GM21423 (cell line): ENCODE measurements around the gene PHF12.

Source experiments
- ATAC-seq: cut with Tn5 transposase; IDR thresholded peaks from one replicate; pipeline ENCODE4 v1.9.1; 2021; ENCODE audit warnings: mild to moderate bottlenecking, moderate library complexity; ENCODE audit not compliant: unreplicated experiment

Gene PHF12

DNA sequence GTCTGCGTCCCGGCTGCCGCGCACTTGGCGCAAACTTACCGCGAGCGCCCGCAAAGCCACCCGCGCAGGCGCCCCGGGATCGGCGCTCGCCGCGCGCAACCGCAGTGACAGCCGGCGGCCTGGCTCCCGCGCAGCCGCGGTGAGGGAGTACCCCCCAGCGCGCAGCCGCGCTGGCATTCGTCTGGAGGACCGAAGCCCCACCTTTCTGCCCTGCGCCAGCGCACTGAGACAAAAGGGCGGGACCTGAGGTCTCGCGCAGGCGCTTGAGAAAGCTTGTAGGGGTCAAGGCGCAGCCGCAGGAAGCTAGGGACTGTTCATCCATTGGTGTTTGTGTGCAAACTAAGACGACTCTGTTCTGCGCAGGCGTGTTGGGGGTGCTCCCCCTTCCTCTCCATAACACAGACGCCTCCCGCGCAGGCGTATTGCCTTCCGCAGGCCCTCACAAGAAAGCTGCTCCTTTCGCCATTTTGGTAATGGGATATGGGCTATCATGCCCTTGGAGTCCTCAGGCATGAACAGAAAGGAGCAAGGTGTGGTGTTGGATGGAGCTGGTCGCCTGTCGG, at the start of gene PHF12:
TSS of gene PHF12 (minus strand) at position 91 of the 563 bp plus-strand sequence. CDS start 558 bp downstream, outside the sequence.
- ATAC-seq = peak; percentile 56

DNA sequence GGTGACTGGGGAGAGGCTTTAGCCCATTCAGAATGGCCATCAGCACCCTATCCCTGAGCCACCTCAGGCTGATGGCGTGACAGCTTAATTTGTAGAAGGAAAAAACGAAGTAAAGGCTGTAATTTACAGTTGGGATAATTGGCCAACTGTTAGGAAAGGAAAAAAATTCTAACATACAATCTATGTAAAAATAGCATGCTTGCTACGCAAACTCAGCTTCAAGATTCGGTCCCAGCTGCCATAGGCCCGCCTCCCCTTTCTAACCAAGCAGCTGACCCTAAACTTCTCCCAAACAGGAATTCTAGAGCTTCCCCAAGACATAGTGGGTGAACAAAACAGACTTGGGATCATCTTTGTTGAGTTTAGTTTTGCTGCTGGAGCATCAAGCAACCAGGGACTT, 49.7 kb upstream of the PHF12 start:
- no peak for ATAC-seq

DNA sequence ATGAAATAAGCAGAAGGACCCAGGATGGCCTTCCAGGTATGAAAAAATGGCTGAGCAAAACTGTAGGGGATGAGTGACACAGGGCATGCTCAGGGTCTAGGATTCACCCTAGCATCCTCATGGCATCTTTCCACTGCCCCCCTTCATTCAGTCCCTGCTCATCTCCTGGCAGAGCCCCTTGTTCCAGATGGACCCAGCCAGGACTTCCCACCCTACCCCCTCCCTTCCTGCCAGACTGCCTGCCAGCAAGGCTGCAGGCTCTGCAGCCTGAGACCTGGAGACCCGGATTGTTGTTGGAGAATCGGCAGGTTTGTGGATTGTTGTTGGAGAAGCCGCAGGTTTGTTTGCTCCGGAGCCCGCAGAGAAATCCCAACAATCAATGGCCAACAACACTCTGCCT, 47.9 kb upstream of the PHF12 start:
- ATAC-seq = no peak

DNA sequence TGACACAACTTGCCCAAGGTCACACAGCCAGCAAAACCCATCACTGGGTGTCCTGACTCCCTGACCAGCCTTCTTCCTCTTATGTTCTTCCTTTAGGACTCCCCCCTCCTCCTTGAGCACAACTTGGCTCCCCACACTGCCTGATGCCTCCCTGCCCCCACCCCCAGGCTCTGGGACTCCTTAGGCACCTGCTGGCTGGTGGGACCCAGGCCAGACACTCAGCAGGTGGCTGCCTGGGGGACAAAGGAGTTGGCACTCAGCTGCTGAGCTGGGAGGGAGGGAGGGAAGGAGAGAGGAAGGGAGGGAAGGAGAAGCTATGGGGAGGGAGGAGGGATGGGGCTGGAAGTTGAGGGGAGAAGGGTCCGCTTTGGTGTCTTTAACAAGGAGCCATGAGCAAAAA, 46.5 kb upstream of the PHF12 start:
- ATAC-seq = no peak

DNA sequence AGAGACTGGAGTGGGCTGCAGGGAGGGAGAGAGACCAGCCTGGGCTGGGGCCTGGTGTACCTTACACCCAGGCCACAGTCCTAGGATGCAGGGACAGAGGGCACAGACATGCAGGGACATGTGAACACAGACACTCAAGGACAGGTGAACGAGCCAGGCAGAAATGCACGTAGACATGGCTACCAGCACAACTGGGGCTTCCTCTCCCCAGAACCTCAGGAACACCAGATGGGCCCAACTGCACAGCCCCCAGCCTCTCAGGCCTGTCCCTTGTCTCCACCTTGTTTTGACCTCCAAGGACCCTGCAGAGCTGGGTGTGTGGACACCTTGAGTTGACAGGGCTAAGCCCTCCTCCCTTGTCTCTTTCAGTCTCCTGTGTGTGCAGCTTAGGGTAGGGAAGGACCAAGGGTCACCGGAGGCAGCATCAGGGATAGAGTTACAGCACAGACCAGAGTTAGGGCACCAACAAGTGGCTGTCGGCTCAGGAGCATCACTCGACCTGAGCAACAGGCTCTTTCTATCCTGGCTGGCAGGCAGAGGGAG, 45.3 kb upstream of the PHF12 start:
- ATAC-seq = no peak

DNA sequence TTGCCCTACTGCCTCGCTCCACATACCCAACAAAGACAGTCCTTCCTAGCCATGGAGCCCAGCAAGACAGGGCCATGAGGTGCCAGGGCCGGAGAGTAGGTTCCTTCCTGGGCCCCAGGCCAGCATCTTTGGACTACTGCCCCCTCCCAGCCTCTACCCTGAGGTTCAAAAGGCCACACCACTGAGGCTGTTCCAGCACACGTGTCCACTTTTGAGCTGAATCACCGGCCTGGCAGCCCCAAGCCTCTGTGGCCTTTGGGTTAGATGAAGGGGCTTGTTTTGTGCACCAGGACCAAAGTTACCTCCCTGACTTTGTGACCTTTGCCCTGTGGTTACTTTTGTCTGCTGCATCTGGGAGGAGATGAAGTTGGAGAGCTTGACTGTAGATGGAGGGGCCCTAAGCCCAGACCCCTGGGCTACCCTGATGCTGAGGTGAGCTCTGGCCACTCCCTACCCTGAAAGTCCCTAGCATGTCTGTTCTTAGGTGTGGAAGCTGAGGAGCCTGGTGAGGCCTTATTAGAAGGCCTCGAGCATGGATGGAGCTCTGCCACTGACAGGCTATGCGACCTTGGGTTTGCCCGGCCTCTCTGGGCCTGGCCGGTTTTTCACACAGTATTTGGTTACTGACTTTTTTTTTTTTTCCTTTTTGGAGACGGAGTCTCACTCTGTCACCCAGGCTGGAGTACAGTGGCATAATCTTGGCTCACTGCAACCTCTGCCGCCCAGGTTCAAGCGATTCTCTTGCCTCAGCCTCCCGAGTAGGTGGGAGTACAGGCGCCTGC, 42.5 kb upstream of the PHF12 start:
- no peak for ATAC-seq

DNA sequence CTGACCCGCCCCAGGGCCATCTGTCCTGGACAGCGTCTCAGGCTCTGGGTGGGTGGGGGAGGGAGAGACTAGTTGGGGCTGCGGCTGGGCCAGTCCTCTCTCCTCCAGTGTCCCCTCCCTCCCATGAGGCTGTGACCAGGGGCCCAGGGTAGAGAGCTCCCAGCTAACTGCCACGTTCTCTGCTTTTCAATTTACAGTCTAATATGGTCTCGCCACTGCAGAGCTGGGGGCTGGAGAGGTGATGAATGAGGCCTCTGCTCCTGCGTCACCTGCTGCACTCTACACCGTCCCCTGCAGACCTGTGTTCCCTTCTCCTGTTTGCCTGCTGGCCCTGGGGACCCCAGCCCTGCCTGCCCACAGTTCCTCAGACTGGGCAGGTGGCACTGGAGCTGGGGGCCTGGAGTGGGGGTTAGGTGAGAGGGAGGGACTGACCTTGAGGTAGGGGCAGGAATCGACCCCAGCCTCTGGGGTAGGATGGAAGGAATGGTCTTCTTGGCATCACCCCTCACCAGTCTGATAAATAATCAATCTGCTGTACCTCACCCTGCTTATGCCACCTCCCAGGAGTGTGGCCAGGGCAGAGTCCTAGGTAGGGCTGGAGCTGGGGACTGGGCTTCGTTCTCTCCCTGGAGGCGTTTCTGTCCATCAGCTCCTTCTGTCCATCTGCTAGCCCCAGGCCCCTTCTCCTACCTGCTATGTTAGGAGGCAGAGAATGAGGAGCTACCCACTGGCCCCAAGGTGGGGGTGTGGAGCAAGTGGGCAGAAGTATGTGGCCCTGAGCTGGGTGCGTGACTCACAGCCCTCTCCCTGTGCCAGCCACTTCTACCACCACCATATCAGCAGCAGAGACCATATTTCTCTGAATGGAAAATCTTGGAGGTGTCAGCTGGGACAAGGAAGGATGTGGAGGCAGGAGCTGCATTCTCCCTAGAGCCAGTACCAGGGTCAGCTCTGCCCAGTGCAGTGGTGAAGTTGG, 41.6 kb upstream of the PHF12 start:
- no peak for ATAC-seq

DNA sequence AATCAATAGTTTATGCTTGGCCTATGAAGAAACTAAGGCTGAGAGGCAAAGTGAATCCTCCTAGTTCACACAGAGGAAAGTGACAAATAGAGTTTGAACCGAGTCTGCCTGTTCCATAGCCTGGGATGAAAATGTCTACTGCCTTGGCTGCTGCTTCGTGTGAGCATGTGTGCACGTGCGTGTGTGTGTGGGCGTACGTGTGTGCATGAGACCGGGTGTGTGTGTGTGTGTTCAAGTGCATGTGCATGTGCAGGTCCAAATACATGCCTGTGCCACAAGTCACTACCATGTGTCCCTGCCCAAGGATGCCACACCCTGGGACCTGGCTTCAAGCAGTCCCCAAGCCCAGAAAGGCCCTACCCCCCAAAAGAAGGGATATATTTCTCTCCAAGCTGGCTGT, 40.9 kb upstream of the PHF12 start:
- no peak for ATAC-seq

DNA sequence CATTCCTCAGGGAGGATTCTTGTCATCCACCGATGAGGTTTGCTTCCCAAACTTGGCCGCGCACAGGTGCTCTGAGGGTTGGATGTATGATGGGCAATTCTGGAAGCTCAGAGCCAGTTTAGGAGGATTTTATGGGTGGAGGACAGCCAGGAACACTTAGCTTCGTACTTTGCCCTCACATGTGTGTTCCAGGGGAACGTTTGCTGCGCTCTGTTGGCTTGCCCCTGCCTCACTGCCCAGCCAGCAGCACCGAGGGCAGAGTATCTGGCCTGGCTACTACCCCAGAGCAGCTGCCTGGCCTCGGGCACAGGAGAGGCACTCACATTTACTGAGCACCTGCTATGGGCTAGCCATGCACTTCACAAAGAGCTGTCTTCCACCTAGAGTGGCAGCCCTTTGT, 40.5 kb upstream of the PHF12 start:
- no peak for ATAC-seq

DNA sequence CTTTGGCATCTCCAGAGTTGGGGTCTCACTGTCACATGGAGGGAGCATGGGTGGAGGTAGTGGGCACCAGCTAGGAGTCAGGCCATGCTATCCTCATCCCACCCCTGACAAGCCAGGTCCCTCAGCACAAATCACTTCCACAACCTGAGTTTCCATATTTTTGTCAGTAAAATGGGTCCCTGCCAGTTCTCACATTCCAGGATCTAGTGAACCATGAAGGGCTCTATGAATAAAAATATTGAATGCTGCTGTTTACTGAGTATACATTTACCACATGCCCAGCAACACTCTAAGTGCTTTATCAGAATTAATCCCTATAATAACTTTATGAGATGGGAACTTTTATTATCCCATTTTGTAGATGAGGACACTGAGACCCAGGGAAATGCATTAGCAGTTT, 37.7 kb upstream of the PHF12 start:
- ATAC-seq = no peak

DNA sequence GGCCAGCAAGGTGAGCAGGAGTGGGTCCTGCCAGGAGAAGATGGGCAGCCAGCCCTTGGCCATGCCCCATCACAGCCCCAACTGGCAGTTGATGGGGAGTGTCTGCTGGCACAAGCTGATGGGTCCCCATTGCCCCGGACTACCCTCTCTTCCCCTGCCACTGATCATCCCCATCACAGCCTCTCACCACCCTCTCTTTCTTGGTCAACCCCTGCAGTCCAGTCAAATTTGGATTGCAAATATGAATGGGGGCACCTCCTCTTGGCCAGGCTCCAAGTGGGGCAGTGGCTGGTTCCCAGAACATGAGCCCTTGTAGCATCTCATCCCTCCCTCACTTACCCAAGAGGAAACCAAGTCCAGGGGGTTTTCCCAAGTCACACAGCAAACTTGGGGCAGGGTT, 37.2 kb upstream of the PHF12 start:
- no peak for ATAC-seq

DNA sequence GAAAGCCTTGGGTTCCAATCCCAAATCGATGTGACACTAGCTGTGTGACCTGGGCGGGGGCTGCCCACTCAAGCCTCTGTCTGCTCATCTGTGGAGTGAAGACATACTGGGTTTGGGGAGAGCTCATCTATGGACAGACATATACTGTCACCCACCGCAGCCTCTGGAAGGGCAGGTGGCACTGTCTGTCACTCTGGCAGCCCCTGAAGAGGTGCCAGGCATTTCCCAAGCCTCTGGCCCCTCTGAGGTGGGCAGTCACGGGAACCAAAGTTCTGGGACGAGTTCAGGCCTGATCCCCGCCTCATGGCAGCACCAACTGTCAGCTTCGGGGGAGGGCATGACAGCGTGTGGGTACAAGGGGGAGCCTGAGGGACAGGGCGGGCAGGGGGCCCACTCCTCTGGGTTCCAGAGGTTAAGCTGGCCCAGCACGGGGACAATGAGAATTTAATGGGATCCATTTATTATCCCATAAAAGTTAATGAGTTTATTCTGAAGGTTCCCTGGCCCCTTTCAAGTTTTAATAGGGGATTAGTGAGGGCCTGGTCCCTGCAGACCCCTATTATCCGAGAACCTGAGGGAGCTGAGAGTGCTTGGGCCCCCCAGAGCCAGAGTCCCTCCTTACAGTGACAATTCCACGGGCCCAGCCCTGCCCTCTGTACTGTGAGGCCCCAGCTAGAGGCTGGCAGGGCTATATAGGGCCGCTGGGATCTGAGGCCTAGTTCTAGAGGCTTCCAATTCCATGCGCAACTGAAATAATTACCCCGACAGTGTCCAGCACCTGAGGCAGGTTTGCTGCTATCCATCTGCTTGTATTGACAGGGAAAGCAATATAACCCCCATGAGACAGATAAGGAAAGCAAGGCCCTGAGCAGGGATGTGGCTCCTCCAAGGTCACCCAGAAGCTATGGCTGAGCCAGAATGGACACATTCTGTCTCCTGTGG, 35.7 kb upstream of the PHF12 start:
- ATAC-seq = no peak

DNA sequence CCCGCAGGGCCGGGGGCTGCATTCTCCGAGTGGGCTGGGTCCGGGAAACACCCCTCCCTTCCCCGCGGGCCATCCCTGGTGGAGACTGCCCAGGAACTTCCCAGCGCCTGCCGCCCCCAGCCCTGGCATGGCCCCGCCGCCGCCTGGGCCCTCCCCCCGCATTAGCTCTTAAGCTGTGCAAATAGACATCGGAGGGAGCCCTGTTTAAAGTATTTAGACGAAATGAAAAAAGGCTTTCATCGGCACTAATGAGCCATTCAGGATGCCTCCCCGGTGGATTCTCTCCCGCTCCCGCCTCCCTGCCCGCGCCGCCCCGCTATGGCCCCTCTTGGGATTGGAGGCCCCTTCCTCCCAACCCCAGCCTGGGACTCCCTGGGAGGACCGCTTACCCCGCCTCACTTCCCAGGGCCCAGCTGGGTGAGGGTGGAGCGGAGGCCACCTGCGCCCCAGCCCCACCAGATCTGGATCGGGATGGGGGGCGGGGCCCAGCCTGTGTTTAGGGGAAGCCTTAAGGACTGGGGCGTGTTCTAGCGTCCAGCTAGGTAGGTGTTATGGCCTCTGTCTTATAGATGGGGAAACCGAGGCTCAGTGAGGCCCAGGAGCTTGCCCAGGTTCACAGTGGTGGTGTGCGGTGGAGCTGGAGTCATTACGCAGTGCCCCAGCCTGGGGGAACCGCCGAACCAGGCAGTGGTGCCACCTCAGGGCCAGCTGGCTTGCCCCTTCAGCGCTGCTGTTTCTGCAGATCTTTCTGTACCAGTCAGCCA, 34.8 kb upstream of the PHF12 start:
- no peak for ATAC-seq

DNA sequence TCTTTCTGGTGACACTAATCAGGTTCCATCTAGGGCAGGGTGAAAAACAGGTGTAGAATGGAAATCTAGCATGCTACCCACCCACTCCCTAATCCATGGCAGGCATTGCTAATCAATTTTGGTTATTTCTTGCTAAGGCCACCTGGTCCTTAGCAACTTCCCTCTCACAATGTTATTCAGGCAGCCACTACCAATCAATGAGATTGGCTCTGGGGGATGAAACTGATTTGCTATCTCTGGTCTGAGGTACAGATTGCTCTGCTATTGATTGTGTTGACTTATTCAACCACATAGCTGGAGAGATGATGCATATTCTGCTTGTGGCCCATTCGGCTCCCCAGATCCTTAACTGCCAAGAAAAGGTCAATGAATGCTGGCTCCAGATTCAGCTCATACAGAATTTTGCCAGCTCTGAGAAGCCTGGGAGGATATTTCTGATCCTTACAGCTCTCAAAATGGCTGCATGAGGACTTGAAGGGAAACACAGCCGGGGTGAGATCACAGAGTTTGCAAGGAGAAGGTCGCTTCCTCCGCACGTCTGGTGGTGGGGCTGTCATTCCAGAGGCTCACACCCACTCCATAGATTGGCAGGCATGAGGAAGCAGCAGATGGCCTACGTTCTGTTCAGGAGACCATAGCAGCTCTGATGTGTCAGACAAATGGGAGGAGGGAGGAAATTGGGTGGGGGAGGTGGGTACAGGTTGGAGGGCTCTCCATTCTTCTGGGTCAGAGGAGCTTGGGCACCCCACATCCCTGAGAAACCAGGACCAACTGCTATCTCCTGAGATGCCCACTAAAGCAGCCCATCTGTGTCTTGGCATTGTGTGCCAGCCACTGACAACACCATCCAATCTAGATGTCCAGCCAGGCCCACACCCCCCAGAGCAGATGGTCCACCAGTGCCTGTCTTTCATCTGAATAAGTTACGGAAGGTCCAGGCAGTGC, 32.2 kb upstream of the PHF12 start:
- no peak for ATAC-seq

DNA sequence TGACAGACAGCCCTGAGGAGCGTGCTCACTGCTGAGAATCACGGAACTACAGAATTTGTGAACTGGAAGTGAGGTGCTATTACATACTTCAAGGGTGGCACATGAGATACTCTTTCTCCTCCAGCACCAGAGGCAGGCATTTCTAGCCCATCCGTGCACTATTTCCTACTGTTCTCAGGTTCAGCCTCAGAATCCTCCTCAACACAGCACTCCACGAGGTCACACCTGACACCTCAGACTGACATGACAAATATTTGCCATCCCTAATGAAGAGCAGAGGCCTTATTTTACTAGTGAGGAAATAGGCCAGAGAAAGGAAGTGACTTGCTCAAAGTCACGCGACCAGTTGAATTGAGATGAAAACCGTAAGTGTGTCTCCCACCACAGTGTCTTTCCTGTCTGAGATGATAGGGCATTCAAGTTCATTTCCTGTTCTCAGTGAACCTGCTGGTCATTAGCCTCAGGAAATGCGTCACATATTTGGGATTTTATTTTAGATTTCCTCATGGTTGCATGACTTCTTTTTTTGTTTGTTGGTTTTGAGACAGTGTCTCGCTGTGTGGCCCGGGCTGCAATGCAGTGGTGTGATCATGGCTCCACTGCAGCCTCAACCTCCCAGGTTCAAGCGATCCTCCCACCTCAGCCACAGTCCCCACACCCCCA, 30.9 kb upstream of the PHF12 start:
- peak; percentile 62 for ATAC-seq

DNA sequence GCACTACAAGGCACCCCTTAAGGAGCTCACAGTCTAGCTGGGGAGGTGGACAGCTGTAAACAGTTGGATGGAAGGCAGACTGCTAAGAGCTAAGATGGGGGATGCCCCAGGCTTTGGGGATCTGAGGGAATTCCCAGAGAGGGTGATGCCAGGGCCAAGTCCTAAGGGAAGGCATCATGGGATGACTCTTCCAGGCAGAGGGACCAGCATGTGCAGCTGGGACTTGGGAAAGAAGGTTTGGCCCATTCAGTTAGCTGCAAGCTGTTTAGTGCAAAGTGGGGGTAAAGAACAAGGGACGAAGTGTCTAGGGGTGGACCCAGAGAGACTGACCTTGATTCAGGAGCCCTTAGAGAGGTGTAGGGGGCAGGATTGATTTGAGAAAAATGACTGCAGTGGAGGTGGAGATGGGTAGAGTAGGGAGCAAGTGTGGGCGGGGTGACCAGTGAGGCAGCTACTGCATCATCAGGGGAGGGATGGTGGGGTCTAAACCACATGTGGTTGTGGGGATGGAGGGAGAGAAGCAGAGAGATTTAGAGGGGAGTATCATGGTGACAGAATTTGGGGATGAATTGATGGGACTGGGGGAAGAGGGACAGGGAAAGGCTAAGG, 27.1 kb upstream of the PHF12 start:
- no peak for ATAC-seq

DNA sequence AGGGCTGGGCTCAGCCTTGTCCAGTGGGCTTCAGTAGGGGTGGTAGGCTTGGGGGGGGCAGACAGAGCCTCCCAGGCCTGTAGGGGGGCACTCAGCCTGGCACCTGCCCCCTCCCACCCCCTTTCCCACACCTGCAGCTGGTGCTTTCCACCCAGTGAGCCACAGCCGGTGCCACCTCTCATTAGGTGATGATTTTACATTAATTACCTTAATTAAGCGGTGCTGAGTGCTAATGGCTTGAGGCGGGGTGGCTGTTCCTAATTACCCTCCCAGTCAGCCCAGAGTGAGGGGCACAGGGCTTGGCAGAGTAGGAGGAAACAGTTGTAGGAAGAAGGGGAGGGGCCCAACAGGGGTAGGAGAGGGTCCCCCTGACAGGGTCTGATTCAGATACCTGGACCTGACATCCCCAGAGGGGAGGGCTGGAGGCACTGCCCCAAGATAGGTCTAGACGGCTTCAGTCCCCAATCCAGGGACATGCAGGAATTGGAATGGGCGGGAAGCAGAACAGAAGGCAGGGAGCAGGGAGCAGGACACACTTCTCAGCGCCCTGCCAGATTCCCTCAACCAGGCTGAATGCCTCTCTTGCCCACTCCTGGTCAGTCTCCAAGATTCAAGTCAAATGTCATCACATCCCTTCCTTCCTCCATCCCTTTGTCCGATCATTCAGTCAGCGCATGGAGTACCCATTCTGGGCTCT, 26.5 kb upstream of the PHF12 start:
- ATAC-seq = no peak
